Panc1 (cell line): ENCODE data around the gene ESYT2.

Experiments used
- REST ChIP-seq, 2 experiments: IDR thresholded peaks; 2 replicates each; pipeline ENCODE4 v1.6.1; 2011 to 2012; ENCODE audit warnings: low read depth in 2 of 2, control low read depth in 1 of 2, low read length in 1 of 2, mild to moderate bottlenecking in 1 of 2, moderate library complexity in 1 of 2; ENCODE audit not compliant: insufficient read depth in 1 of 2
- SIN3A ChIP-seq: IDR thresholded peaks from 2 replicates; pipeline ENCODE4 v1.6.1; 2012; ENCODE audit warnings: low read depth, mild to moderate bottlenecking, low read length, moderate library complexity, borderline replicate concordance; ENCODE audit not compliant: insufficient read depth
- TF ChIP-seq, protein P1 (sequence below): fragments of 450-650 bp; IDR thresholded peaks from 2 replicates; pipeline ENCODE4 v1.5.1; 2017; ENCODE audit warnings: mild to moderate bottlenecking

DNA sequence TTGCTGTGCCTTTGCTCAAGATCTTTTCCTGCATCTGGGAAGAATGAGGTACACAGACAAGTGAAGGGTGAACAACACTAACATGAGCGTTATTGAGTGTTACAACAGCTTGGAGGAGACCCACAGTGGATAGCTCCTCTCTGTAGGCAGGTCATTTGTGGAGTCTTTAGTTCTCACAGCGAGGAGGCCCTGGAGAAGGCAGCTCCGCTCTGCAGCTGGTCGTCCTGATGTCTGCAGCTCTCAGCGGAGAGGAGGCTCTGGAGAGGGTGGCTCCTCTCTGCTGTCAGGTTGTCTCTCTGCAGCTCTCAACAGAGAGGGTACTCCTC lies 20.1 kb upstream of the ESYT2 start:
- TF ChIP-seq, protein P1, sequence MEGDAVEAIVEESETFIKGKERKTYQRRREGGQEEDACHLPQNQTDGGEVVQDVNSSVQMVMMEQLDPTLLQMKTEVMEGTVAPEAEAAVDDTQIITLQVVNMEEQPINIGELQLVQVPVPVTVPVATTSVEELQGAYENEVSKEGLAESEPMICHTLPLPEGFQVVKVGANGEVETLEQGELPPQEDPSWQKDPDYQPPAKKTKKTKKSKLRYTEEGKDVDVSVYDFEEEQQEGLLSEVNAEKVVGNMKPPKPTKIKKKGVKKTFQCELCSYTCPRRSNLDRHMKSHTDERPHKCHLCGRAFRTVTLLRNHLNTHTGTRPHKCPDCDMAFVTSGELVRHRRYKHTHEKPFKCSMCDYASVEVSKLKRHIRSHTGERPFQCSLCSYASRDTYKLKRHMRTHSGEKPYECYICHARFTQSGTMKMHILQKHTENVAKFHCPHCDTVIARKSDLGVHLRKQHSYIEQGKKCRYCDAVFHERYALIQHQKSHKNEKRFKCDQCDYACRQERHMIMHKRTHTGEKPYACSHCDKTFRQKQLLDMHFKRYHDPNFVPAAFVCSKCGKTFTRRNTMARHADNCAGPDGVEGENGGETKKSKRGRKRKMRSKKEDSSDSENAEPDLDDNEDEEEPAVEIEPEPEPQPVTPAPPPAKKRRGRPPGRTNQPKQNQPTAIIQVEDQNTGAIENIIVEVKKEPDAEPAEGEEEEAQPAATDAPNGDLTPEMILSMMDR = no peak
- TF ChIP-seq REST (IDR thresholded peaks at IDR 0.05; ENCODE audit: insufficient read depth in 1 of 2, low read depth in 2 of 2, low read length in 1 of 2) = no peak
- no peak for TF ChIP-seq SIN3A
